Endodermal cell (in vitro differentiated cells): ENCODE results near the gene CAPN13. TPM values are rescaled to one million over a fixed set of nuclear protein-coding genes. Genes with fewer than 3 reads are reported as not detected.

Source experiments
- DNase-seq: peaks from one replicate; pipeline ENCODE4 v3.0.0-alpha.2; 2017
- H3K27ac ChIP-seq: 2 replicates; pipeline ENCODE4 v1.5.1; 2013; ENCODE audit warnings: mild to moderate bottlenecking, low read depth, low read length, moderate library complexity
- H3K27me3 ChIP-seq: 2 replicates; pipeline ENCODE4 v1.6.1; 2013; ENCODE audit warnings: mild to moderate bottlenecking, low read length, moderate library complexity; ENCODE audit not compliant: insufficient read depth, control insufficient read depth, poor library complexity, severe bottlenecking
- H3K36me3 ChIP-seq: 2 replicates; pipeline ENCODE4 v1.7.0; 2013; ENCODE audit warnings: mild to moderate bottlenecking, low read length, moderate library complexity; ENCODE audit not compliant: control insufficient read depth, insufficient read depth
- H3K4me1 ChIP-seq: one replicate; pipeline ENCODE4 v1.7.0; 2013; ENCODE audit warnings: low read length; ENCODE audit not compliant: control insufficient read depth, insufficient read depth
- H3K4me3 ChIP-seq: 2 replicates; pipeline ENCODE4 v1.5.1; 2013; ENCODE audit warnings: mild to moderate bottlenecking, low read length, moderate library complexity
- H3K9ac ChIP-seq: 2 replicates; pipeline ENCODE4 v1.6.1; 2013; ENCODE audit warnings: mild to moderate bottlenecking, low read length, moderate library complexity; ENCODE audit not compliant: poor library complexity, severe bottlenecking; ENCODE audit errors: extremely low read depth
- H3K9me3 ChIP-seq: 2 replicates; pipeline ENCODE4 v1.6.1; 2013; ENCODE audit warnings: mild to moderate bottlenecking, low read length, moderate library complexity; ENCODE audit not compliant: control insufficient read depth
- H3K27ac Mint-ChIP-seq: 2 replicates; pipeline ENCODE4 v1.8.0; 2020; ENCODE audit warnings: mixed read lengths
- H3K27me3 Mint-ChIP-seq: 2 replicates; pipeline ENCODE4 v1.8.0; 2021; ENCODE audit warnings: mild to moderate bottlenecking, mixed read lengths; ENCODE audit not compliant: insufficient read depth
- H3K36me3 Mint-ChIP-seq: 2 replicates; pipeline ENCODE4 v1.8.0; 2020; ENCODE audit warnings: low read depth, mixed read lengths
- H3K4me1 Mint-ChIP-seq: 2 replicates; pipeline ENCODE4 v1.8.0; 2020; ENCODE audit warnings: mixed read lengths
- H3K4me3 Mint-ChIP-seq: 2 replicates; pipeline ENCODE4 v1.8.0; 2020; ENCODE audit warnings: mild to moderate bottlenecking, moderate library complexity, mixed read lengths
- H3K9me3 Mint-ChIP-seq: 2 replicates; pipeline ENCODE4 v1.8.0; 2020; ENCODE audit warnings: mild to moderate bottlenecking, mixed read lengths
- WGBS, 2 experiments: methylation state at CpG; one replicate each; pipeline versions ENCODE4 v1.1.5 to v1.1.7; 2013; ENCODE audit warnings: missing lambda C conversion rate in 2 of 2, mixed read lengths in 1 of 2; ENCODE audit not compliant: insufficient coverage in 1 of 2, insufficient read length in 1 of 2; 5-methylcytosine and 5-hydroxymethylcytosine counted together
- total RNA-seq, 2 donors: library from RNA; stranded (reverse); fragmentation: NEBNext Ultra II Directional in 1 of 2; extraction: Animal tissue kit (Norgen Biotek cat#: 25700) in 1 of 2; gene quantifications; 2 replicates in 1 of 2; 3 replicates in 1 of 2; pipeline ENCODE4 v1.2.1, GENCODE V29; 2021
- TF ChIP-seq, protein P1 (sequence below): fragments of 200-600 bp; sonication (generic); conservative IDR thresholded peaks from 2 replicates; pipeline ENCODE4 v1.5.0; 2021; ENCODE audit warnings: antibody characterized with exemption, mild to moderate bottlenecking

Gene CAPN13
- total RNA-seq, 2 donors from 2014 or later: 29.5 to 38.6 TPM

DNA sequence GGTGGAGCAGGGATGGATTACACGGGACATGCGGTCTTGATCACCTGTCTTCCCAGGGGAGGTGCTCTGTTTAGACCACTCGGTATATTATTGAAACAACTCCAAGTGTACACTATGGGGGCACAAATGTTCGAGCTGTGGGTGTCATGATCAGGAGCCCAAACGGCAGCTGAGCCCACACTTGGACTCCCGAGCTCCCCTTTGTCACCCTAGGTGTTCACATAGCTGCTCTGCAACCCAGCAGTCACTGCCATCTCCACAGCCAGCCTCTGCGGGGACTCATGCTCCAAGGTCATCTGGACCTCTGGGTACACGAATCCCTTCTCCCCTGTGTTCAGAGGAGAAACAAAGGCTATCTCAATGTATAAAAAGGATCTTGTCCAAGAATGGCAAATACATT lies 46.0 kb downstream of the CAPN13 start:
- no peak overlapping the region for H3K4me3 Mint-ChIP-seq
- DNase-seq: no peak
- peaks cover 1% of the 10 kb centered on the region for H3K27me3 Mint-ChIP-seq
- H3K4me1 Mint-ChIP-seq: peaks cover 3% of the 10 kb centered on the region
- WGBS, 2 experiments: 89 to 92% methylated on average over 4 to 8 of the region's 8 CpGs
- H3K9me3 Mint-ChIP-seq: no peaks in the 10 kb centered on the region
- Histone ChIP-seq H3K9me3 (no peaks in the 10 kb centered on the region), H3K36me3 (peaks cover 11% of the 10 kb centered on the region), H3K4me3 (no peak overlapping the region), H3K27me3 (no peaks in the 10 kb centered on the region), H3K27ac (no peak overlapping the region), H3K9ac (no peak overlapping the region), H3K4me1 (no peaks in the 10 kb centered on the region)
- TF ChIP-seq, protein P1, sequence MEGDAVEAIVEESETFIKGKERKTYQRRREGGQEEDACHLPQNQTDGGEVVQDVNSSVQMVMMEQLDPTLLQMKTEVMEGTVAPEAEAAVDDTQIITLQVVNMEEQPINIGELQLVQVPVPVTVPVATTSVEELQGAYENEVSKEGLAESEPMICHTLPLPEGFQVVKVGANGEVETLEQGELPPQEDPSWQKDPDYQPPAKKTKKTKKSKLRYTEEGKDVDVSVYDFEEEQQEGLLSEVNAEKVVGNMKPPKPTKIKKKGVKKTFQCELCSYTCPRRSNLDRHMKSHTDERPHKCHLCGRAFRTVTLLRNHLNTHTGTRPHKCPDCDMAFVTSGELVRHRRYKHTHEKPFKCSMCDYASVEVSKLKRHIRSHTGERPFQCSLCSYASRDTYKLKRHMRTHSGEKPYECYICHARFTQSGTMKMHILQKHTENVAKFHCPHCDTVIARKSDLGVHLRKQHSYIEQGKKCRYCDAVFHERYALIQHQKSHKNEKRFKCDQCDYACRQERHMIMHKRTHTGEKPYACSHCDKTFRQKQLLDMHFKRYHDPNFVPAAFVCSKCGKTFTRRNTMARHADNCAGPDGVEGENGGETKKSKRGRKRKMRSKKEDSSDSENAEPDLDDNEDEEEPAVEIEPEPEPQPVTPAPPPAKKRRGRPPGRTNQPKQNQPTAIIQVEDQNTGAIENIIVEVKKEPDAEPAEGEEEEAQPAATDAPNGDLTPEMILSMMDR: no peak
- H3K36me3 Mint-ChIP-seq: peaks cover 38% of the 10 kb centered on the region
- no peak overlapping the region for H3K27ac Mint-ChIP-seq

DNA sequence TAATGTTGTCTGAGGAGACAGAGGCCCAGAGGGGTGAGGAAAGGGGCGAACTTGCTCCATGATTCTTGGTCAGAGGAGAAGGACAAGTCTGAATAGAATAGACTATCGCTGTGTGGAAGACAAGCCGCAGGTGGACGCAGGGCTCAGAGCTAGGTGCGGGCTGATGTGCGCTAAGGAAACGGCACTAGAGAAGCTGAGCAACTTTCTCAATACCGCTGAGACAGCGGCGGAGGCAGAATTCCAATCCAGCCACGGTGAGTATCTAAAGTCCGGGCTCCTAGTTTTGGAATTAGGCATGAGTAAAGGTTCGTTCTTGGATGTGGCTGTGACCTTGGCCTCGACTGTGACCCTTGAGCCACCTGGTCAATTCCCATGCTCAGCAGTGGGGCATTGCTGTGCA lies 47.8 kb downstream of the CAPN13 start:
- H3K4me3 ChIP-seq: no peak overlapping the region
- Mint-ChIP-seq H3K27me3 (no peaks in the 10 kb centered on the region), H3K27ac (no peak overlapping the region), H3K4me3 (no peak overlapping the region), H3K4me1 (peaks cover 8% of the 10 kb centered on the region), H3K36me3 (peaks cover 43% of the 10 kb centered on the region), H3K9me3 (no peaks in the 10 kb centered on the region)
- TF ChIP-seq, protein P1: no peak
- no peak overlapping the region for H3K9ac ChIP-seq
- no peaks in the 10 kb centered on the region for H3K27me3 ChIP-seq
- no peaks in the 10 kb centered on the region for H3K4me1 ChIP-seq
- H3K9me3 ChIP-seq: no peaks in the 10 kb centered on the region
- no peak for DNase-seq
- WGBS, 2 experiments: 95% methylated on average over 10 to 14 of the region's 14 CpGs
- no peak overlapping the region for H3K27ac ChIP-seq
- peaks cover 11% of the 10 kb centered on the region for H3K36me3 ChIP-seq

DNA sequence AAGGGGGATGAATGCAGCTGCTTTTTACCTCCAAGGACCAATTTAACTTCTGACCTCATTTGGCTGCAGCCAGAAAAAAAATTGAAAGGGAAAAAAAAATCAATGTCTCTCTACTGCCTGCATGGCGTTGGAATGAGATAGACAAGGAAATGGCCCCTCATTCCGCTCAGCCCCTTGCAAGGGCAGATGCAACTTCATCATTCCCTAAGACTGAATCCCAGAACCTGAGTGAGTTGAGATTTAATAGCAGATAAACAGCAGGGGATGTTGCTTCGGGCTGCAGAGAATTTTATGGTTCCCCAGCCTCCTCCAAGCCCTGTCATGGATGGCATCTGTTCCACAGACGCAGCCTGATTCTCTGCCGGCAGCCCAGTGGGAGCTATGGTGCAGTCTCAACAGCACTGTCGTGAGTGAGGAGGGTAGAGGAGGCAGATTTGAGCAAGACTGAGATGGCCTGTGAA lies 49.0 kb downstream of the CAPN13 start:
- H3K27me3 ChIP-seq: no peaks in the 10 kb centered on the region
- H3K27me3 Mint-ChIP-seq: no peaks in the 10 kb centered on the region
- no peak overlapping the region for H3K9ac ChIP-seq
- no peak overlapping the region for H3K4me3 ChIP-seq
- no peaks in the 10 kb centered on the region for H3K9me3 Mint-ChIP-seq
- no peak overlapping the region for H3K4me3 Mint-ChIP-seq
- TF ChIP-seq, protein P1: no peak
- H3K27ac Mint-ChIP-seq: no peak overlapping the region
- H3K27ac ChIP-seq: no peak overlapping the region
- WGBS, 2 experiments: 80 to 89% methylated on average over 4 to 6 of the region's 6 CpGs
- H3K36me3 ChIP-seq: peaks cover 11% of the 10 kb centered on the region
- peaks cover 8% of the 10 kb centered on the region for H3K4me1 Mint-ChIP-seq
- DNase-seq: no peak
- peaks cover 34% of the 10 kb centered on the region for H3K36me3 Mint-ChIP-seq
- H3K9me3 ChIP-seq: no peaks in the 10 kb centered on the region
- no peaks in the 10 kb centered on the region for H3K4me1 ChIP-seq
